ENCODE measurements around the gene PITPNM3.
A peak's percentile ranks its signal among the peaks of the same experiment; 100 is the strongest.
"Not testable (repeated sequence)": the region's sequence is repeated elsewhere in the genome, so short reads cannot be mapped to it uniquely, and the experiment has no call there.

Gene PITPNM3

DNA sequence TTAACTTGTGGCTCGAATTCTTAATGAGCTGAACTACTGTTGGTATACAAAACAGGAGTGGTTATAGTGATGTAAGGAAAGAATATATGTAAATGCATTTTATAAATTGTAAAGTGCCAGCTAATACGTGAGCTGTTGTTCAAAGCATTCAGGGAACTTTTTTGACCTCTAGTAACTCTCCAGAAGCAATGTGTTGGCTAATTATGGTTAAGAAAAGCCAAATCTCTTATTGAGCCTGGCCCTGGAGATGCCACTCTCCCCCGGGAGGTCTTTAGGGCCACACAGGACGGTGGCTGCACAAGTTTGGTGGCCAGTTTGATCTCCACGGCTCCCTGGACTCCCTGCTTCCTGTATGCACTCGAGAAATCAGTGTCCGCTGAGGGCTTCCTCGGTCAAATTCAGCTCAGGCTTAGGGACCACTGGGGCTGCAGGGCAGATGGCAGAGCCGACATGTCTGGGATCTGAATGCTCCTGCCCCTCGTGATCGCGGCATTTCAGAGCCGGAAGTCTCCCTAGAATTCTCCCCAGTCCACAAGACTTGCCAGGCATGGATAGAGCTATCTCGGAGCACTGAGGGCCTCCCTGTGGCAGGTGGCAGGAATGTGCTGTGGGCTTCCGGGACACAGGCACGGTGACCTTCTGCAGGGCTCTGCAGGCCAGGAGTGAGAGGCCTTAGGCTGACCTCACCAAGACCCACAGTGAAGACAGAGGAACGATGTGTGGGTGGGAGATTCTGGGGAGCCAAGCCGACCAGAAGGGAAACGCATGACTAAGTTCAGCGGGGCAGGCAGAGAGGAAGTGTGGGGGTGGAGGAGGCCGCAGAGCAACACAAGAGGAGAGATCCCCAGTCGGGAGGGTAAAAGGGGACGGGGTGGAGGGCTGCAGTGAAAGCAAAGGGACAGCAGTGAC lies 18.6 kb upstream of the PITPNM3 start:
- peak; percentile 77 for DNase-seq (ENCODE audit: low spot score)

DNA sequence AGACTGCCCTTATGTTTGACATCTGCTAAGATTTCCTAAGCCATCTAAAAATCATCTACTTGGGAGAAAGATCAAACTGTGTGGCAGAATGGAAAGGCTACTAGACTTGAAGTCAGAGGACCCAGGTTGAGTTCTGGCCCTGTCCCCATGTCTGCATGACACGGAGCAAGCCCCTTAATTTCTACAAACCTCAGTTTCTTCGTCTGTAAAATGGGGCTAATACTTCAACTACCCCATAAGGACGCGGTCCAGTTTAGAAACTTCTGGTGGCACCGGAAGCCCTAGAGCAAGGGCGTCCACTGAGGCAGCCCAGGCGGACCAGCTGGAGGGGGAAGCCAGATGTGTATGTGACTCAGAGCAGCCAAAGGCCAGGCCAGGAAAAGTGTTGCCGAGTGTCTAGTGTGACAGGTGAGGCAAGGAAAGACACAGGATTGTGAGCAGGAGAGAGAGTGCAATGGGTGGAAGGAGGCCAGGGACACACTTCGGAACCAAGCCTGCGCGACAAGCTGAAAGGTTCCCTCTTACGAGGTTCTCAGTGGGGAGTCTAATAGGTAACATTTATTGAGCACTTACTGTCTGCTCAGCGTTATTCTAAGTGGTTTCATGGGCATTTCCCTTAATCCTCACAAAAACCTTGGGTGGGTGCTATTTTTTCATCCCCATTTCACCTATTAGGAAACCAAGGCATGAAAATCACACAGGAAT lies 17.8 kb upstream of the PITPNM3 start:
- no peak for DNase-seq (ENCODE audit: low spot score)

DNA sequence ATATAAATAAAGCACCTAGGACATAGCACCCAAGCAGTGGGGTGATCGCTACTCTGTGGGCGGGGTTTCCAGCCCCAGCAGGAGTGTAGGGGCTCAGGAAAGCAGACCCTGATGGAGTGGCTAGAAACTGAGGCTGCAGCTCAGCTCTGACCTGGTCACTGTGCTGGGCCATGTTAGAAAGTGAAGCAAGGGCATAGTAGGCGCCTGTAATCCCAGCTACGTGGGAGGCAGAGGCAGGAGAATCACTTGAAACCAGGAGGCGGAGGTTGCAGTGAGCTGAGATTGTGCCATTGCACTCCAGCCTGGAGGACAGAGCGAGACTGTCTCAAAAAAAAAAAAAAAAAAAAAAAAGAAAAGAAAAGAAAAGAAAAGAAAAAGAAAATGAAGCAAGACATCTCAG lies 17.1 kb upstream of the PITPNM3 start:
- DNase-seq (ENCODE audit: low spot score): not testable (repeated sequence)

DNA sequence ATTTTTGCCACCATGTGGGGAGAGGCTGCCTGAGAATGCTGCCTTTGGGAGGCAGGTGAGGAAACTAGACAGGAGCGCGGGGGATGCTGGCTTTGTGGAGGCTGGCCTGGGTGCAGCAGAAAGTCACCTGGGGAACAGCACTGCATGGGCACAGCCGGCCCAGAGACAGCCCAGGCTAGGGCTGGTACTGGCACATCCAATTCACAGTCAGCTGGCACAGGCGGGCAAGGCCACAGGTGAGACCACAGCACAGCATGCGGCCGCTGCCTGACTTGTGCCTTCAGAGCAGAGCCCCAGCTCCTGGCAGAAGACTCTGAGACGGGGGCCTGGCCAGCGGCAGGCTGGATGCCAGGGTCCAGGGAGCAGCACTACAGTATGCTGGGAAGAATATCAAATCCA lies 16.6 kb upstream of the PITPNM3 start:
- DNase-seq (ENCODE audit: low spot score): no peak

DNA sequence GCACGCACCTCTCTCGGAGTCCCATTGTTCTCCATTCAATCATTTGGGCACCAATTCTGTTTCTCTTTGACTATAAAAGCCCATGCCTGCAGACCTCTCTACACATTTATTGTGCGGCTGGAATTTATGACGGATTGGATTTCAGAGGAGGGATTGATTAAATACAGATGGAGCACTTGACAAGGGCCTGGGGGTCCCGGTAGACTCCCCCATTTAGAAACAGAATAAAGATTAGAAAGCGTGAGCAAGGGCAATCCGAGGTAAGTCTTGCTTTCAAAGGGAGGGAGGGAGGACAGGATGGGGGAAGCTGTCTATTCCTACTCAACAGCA lies 15.1 kb upstream of the PITPNM3 start:
- DNase-seq (ENCODE audit: low spot score): no peak

DNA sequence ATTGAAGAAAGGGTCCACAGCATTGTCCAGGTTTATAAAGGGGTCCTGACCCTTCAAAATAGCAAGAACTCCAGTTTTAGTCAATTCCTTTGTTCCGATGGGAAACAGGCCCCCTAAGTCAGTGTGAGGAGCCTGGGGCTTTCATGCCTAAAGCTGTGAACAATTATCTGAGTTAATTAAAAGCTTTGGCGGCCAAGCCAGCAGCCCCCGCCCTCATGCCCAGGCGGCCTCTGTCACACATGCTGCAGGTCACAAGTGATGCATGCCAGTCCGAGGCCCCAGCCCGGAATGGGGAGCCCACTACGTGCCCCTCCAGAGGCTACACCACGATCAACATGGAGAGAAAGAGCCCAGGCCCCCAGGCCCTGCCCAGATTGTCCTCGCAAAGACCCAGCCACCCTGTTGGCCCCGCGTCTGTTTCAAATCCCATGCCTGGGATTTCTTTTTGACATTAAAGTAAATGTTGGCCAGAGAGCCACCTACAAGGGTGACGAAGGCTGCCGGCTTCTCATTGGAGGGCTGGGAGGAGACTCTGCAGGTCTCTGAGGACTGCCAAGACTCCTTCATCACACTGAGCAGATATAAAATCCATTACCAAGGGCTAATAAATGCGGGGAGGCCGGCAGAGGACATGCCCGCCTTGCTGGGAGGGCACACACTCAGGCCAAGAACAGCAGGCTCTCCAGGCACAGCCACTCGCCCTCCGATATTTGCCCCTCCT lies 14.5 kb upstream of the PITPNM3 start:
- DNase-seq (ENCODE audit: low spot score): no peak

DNA sequence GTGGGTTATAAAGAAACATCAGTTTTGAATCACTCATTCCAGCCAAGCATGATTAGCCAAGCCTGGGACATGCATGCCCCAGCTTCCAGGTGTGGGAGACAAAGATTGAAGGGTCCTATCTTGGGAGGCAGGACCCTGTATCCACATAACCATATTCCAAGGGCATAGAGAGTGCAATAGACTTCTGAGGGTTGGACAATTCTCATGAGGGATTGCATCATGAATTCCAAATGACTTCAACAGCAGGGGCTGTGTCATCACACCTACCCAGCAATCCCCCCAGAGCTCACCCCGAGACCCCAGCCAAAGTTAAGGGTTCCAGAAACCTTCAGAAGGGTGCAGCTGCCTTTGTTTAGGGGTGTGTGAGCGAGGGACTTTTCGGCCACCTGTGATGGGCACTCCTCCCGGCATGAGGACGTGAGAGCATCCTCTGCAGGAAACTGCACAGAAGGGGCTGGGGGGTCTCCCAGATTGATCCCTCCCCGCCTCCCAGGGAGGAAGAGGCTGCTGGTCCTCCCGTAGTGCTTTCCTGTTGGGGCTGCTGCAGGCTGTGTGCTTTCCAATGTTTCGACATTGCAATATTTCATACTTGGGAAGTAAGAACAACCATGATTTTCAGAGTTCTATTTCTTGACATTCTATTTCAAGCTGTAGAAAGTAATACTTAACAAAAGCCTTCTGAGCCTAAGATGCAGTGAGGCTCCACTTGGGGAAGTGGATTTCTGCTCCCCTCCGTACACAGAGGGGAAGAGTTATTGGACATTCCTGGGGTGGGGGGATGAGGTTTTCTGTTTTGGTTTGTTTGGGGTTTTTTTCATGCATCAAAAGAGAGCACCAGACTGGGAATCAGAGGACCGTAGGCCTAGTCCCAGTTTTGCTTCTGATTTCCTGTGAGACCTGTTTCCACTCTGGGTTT lies 13.3 kb upstream of the PITPNM3 start:
- no peak for DNase-seq (ENCODE audit: low spot score)

DNA sequence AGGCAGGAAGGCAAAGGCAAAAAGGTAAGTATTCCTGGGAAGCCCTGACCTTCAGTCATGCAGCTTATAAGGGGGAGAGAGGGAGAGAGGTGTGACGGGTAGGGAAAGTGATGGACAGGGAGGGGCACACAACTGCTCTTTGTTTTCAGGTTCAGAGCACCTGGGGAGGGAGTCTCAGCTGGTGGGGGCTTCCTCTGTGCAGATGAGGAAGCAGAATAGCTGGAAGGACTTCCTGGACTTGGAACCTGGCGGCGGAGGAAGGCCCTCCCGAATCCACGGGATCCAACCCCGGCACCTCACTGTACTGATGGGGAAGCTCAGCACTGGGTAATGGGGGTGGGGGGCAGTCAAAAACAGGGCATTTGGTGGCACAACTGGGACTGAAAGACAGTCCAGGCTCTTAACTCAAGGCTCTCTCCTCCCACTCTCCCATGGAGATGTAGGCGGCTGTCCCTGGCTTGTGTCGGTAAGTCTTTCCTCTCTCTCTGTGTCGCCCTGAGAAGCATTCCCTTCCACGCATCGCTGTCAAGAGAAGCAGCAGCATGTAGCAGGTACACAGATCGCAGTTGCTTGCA lies 11.9 kb upstream of the PITPNM3 start:
- DNase-seq (ENCODE audit: low spot score): no peak

DNA sequence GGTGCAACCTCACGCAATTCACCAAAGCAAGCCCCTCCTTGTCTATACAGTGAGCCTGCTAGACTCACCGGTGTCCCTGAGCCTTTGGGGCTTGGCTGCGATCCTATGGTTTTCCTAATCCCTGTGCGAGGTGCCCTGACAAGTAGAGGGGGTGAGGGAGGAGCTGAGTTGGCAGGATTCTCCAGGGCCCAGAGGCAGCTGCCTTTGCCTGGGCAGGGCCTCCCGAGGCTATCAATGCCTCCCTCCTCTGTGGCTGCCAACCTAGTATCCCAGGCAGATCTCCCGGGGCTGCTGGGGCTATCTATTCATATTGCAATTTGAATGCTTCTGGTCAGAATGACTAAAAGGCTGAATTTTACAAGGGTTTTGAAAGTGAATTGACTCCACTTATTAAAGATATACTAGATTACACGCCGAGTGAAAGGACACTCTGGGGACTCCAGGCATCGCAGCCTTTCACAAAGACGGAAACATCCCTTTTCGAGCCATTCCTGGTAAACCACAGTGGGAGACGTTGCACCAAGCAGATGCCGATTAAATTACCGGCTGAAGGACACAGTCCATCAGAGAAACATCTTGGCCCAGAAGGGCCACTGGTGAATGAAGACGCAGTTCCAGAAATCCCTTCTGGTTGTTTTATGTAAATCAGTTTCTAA lies 11.3 kb upstream of the PITPNM3 start:
- no peak for DNase-seq (ENCODE audit: low spot score)

DNA sequence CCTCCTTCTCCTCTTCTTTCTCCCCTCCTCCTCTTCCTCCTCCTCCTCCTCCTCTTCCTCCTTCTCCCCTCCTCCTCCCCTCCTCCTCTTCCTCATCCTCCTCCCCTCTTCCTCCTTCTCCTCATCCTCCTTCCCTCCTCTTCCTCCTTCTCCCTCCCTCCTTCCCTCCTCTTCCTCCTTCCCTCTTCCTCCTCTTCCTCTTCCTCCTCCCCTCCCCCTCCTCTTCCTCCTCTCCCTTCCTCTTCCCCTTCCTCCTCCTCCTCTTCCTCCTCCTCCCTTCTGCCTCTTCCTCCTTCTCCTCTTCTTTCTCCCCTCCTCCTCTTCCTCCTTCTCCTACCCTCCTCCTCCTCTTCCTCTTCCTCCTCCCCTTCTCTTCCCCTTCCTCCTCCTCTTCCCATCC lies 5.1 kb upstream of the PITPNM3 start:
- DNase-seq (ENCODE audit: low spot score): no peak

DNA sequence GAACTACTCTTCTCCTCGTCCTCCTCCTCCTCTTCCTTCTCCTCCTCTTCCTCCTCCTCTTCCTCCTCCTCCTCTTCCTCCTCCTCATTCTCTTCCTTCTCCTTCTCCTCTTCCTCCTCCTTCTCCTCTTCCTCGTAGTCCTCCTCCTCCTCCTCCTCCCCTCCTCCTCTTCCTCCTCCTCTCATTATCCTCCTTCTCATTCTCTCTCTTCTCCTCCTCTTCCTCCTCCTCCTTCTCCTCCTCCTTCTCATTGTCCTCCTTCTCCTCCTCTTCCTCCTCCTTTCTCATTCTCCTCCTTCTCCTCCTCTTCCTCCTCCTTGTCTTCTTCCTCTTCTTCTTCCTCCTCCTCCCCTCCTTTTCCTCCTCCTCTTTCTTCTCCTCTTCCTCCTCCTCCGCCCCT lies 4.1 kb upstream of the PITPNM3 start:
- DNase-seq (ENCODE audit: low spot score): no peak

DNA sequence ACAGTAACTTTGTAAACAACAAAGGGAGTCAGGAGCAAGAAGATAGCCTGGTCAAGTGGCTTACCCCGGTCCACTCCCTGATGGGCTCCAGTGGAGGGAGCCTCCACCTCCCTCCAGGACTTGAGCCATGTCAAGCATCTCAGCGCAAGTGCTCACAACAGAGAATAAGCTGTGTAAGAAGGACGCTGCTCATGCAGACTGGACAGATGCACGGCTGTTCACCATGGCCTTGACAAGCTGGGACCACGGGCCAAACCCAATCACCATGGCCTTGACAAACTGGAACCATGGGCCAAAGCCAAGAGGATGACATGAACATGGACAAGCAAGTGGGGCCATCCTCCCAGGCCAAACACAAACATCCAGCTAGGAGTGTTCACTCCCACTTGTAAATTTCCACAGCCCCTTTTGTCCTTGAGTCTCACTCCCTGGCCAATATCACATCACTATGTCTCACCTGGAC lies 3.4 kb upstream of the PITPNM3 start:
- no peak for DNase-seq (ENCODE audit: low spot score)

DNA sequence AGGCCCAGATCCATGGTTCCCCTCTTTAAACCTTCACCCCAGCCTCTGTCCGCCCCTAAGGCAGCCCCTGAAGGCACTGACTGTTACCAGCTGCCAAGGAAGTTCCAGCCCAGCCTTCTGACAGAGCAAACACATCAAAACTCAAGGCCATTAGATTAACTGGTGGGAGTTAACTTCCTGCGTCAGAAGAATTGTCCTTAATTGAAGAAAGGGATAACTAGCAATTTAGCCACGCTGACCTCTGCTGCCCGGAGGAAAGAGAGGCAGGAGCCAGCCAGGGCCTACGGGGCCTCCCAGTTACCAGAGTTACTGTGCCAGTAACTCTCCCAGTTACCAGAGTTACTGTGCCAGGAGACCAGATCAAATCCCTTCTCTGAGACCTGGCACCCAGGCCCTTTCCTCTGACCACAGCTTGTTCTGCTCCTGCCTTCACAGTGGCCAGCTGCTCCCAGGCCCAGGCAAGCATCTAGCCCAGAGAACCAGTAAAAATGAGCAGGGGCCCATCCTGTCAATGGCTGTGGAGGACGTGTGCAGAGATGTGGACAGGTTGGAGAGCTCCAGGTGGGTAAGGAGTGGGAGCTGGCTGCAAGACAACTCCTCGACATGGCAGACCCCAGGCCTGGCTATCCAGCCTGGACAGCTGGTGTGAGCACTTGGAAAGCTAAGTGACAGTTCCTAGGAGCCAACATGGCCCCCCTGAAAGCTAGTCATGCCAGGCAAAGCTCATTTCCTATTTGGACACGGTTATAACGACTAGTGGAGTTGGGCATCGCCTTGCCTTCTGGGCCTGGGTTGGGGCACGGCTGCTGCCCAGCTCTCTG lies 2.8 kb upstream of the PITPNM3 start:
- DNase-seq (ENCODE audit: low spot score): no peak

DNA sequence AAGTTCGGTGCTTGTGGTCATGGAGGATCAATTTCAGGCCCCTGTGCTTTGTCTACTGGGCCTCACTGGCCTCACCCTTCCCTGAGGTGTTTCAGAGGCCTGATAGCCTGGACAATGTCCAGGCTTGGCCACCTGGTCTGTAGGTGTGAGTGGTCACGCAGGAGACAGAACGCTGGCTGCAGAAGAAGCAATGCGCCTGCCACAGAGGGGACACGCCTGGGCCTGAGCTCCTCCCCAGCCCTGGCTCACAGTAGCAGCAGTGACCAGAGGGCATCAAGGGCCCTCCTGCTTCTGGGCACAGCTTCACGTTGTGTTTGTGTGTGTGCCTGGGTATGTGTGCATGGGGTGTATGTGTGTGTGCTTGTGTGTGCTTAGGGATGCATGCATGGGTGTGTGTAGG lies 1.9 kb upstream of the PITPNM3 start:
- DNase-seq (ENCODE audit: low spot score): no peak

DNA sequence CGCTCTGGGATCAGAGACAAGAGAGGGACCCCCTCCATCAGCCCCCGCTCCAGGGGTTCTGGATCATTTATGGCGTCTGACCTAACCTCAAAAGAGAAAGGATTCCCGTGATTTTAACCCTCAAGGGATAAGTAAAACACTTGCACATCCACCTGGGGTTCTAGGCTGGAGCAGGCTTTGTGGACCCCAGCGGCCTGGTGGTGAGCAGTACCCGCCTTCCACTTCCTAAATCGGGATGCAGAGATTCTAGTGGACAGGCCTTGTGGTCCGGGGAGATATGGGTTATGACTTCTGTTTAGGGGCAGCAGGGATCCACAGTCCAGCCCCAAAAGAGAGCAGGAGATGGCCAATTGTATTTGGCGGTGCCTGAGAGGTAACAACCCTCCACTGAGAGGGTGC lies 684 bp upstream of the PITPNM3 start:
- DNase-seq (ENCODE audit: low spot score): no peak

DNA sequence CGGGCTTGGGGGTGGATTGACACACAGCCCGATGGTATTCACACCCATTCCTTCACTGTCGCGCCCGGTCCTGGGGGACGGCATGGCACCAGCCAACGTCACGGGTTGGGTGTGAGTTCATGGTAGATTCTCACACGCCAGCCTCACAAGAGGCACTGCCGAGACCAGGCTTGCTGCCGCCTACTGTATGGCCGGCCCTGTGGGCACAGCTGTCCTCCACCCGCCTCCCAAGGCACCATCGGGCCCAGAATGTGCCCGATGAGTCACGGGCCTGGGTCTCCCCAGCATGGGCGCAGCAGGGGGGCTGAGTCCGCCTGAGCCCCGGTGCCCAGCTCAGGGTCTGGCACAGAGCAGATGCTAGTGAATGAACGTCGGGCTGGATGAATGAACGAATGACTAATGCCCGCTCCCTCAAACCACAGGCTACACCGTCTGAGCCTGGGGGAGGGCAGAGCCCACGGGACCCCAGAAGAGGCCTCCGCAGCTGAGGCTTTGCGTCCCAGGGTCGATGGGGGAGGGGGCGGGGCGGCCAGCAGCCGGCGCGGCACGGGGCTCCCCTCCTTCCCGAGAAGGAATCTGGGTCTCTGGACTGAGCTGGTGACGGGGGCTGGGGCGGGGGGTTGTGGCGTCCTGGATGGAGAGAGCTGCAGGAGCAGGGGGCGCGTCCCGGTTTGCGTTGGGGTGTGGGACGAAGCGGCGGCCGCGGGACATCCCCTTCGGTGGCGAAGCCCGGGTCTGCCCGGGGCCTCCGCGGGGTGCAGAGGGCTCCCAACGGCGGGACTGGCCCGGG lies 829 bp downstream of the PITPNM3 start:
- DNase-seq (ENCODE audit: low spot score): peak; percentile 47

DNA sequence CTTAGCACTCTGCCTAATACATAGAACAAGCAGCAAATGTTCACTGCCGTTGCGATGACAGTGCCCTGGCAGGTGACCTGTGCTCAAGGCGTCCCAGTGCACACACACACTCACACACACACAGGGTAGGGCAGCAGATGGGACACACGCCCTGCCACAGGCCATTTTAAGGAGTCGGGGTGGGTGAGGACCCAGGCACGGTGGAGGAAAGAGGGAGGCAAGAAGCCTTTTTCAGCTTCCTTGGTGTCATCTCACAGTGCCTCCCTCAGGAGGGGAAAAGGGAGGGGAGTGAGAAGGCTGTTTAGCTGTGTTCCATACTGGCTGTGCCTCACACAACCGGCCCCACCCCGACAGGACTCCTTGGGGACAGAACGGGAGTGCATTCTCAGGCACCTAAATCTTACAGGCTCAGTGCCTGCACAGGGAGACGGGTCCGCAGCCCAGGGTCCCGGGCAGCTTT lies 1.5 kb downstream of the PITPNM3 start:
- no peak for DNase-seq (ENCODE audit: low spot score)

DNA sequence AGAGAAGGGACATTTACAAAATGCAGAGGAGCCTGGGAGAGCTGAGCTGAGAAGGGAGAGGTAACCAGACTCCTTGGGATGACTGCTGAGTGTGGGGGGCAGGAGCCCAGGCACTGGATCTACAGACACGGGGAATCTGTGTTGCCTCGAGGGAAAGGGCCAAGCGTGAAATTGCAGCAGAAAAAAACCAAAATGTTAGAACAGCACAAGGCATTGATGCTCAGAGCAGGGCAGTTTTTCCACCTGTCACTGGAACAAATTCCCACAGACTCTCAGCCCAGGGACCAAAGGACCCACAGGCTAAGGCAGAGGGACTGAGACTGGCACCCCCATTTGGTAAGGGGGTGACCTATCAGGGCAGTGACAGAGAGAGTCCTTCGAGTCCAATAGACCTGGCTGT lies 2.0 kb downstream of the PITPNM3 start:
- no peak for DNase-seq (ENCODE audit: low spot score)
